Upper lobe of left lung (tissue), 4 donors: Measurements from ENCODE around the gene CXCL11.

Experiments used
- CTCF ChIP-seq, 6 experiments: fragments of 450-650 bp in 4 of 6; fragments of 200-600 bp in 2 of 6; sonication (generic) in 2 of 6; IDR thresholded peaks; one replicate each; pipeline ENCODE4 v1.5.1; 2016 to 2019; ENCODE audit warnings: antibody characterized with exemption in 6 of 6
- POLR2AphosphoS5 ChIP-seq, 2 donors: sonication (generic); formaldehyde crosslinking; IDR thresholded peaks; one replicate each; pipeline ENCODE4 v1.5.1; 2017; ENCODE audit warnings: antibody characterized with exemption in 2 of 2

- no peak for TF ChIP-seq CTCF (IDR thresholded peaks at IDR 0.05)
- no peak for TF ChIP-seq POLR2AphosphoS5 (IDR thresholded peaks at IDR 0.05)
Measured at GRCh38 chr4:76053730-76054129, 17.9 kb upstream of the CXCL11 start.
